Gastroesophageal sphincter (tissue), 3 donors: ENCODE results near the gene USF1.

ENCODE experiments used
- POLR2AphosphoS5 ChIP-seq: sonication (generic); formaldehyde crosslinking; IDR thresholded peaks from one replicate; pipeline ENCODE4 v1.6.1; 2017; ENCODE audit warnings: antibody characterized with exemption
- TF ChIP-seq, protein P1 (sequence below), 4 experiments: fragments of 200-600 bp in 2 of 4; fragments of 450-650 bp in 2 of 4; sonication (generic) in 1 of 4; IDR thresholded peaks; one replicate each; pipeline ENCODE4 v1.5.1; 2017 to 2019; ENCODE audit warnings: antibody characterized with exemption in 4 of 4, mild to moderate bottlenecking in 2 of 4, moderate library complexity in 2 of 4

DNA sequence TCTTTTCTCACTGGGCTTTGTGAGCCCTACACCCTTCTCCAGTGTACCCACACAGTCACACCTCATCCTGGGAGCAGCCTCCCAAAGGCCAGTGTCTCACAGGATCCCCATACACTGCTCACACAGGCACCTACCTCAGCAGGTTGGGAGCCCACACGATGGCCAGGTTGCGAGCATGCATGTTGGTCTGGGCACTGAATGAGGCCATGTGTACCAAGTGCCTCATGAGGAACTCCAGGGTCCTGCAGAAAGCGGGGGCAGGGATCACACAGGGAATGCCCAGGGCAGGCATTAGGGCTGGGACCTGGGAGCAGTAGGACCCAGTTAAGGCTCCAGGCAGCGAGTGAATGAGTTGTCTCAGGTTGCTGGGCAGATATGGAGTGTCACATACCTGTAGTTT lies 8.5 kb upstream of the USF1 start:
- TF ChIP-seq, protein P1, sequence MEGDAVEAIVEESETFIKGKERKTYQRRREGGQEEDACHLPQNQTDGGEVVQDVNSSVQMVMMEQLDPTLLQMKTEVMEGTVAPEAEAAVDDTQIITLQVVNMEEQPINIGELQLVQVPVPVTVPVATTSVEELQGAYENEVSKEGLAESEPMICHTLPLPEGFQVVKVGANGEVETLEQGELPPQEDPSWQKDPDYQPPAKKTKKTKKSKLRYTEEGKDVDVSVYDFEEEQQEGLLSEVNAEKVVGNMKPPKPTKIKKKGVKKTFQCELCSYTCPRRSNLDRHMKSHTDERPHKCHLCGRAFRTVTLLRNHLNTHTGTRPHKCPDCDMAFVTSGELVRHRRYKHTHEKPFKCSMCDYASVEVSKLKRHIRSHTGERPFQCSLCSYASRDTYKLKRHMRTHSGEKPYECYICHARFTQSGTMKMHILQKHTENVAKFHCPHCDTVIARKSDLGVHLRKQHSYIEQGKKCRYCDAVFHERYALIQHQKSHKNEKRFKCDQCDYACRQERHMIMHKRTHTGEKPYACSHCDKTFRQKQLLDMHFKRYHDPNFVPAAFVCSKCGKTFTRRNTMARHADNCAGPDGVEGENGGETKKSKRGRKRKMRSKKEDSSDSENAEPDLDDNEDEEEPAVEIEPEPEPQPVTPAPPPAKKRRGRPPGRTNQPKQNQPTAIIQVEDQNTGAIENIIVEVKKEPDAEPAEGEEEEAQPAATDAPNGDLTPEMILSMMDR (IDR thresholded peaks at IDR 0.05): no peak
- TF ChIP-seq POLR2AphosphoS5: no peak
